SJCRH30 (cell line): ENCODE data around the gene FLNB. TPM values are rescaled to one million over a fixed set of nuclear protein-coding genes. Genes with fewer than 3 reads are reported as not detected.
"Not testable (repeated sequence)": the region's sequence is repeated elsewhere in the genome, so short reads cannot be mapped to it uniquely, and the experiment has no call there.

Experiments
- DNase-seq, 2 experiments: peaks; one replicate each; pipeline ENCODE4 v3.0.0-alpha.2; 2015 to 2020
- H3K27ac ChIP-seq: fragments of 250-450 bp; sonication (Bioruptor Pico); 2 replicates; pipeline ENCODE4 v1.5.1; 2020; ENCODE audit warnings: mild to moderate bottlenecking, moderate library complexity
- H3K27me3 ChIP-seq: fragments of 250-450 bp; sonication (Bioruptor Pico); 2 replicates; pipeline ENCODE4 v1.5.1; 2020; ENCODE audit warnings: mild to moderate bottlenecking, moderate library complexity
- H3K36me3 ChIP-seq: fragments of 250-450 bp; sonication (Bioruptor Pico); 2 replicates; pipeline ENCODE4 v1.5.1; 2020; ENCODE audit warnings: mild to moderate bottlenecking, moderate library complexity
- H3K4me1 ChIP-seq: fragments of 250-450 bp; sonication (Bioruptor Pico); 2 replicates; pipeline ENCODE4 v1.5.1; 2020; ENCODE audit warnings: mild to moderate bottlenecking, moderate library complexity
- H3K4me3 ChIP-seq: fragments of 250-450 bp; sonication (Bioruptor Pico); 2 replicates; pipeline ENCODE4 v1.5.1; 2020; ENCODE audit warnings: mild to moderate bottlenecking, moderate library complexity
- H3K9me3 ChIP-seq: fragments of 250-450 bp; sonication (Bioruptor Pico); replicated peaks from 2 replicates; pipeline ENCODE4 v1.5.1; 2020; ENCODE audit warnings: mild to moderate bottlenecking, moderate library complexity
- total RNA-seq: library from RNA; depleted of rRNA; stranded (reverse); fragments of >200 nt; shearing (Covaris generic); gene quantifications from 2 replicates; pipeline ENCODE4 v1.2.3, GENCODE V29; 2014

The FLNB gene
- total RNA-seq, 1 experiment from 2014 or later: 22.5 TPM

DNA sequence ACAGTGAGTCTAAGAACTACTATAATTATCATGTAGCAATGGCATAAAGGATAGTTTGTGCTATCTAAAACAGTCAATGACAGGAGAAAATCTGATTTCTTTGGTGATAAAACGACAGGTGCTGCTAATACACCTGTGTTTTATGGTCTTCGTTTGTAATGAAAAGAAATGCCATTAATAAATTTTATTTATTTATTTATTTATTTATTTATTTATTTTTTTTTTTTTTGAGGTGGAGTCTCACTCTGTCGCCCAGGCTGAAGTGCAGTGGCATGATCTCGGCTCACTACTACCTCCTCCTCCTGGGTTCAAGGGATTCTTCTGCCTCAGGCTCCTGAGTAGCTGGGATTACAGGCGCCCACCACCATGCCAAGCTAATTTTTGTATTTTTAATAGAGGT is 47.7 kb downstream of the FLNB start:
- not testable (repeated sequence) for H3K4me3 ChIP-seq, H3K36me3 ChIP-seq, H3K27ac ChIP-seq, H3K9me3 ChIP-seq, DNase-seq, H3K27me3 ChIP-seq
- peaks cover 27% of the 10 kb centered on the region for H3K4me1 ChIP-seq

GRCh38 chr3:58058361-58059263 is 50.4 kb downstream of the FLNB start:
- no peak for DNase-seq
- Histone ChIP-seq H3K27me3 (no peaks in the 10 kb centered on the region), H3K9me3 (no peaks in the 10 kb centered on the region), H3K27ac (peak overlapping the region; percentile 64; the same call in 1 of the 2 replicates), H3K36me3 (no peaks in the 10 kb centered on the region), H3K4me1 (peaks cover 16% of the 10 kb centered on the region; the same call in 1 of the 2 replicates), H3K4me3 (no peak overlapping the region)

- Histone ChIP-seq H3K27me3 (no peaks in the 10 kb centered on the region), H3K27ac (peak overlapping the region; percentile 64), H3K4me3 (peak overlapping the region; percentile 40)
These were observed 51.4 kb downstream of the FLNB start for GRCh38 chr3:58059349-58060321.

GRCh38 chr3:58062472-58062871 is 54.2 kb downstream of the FLNB start:
- no peak for DNase-seq
- Histone ChIP-seq H3K27ac (no peak overlapping the region), H3K9me3 (no peaks in the 10 kb centered on the region), H3K36me3 (no peaks in the 10 kb centered on the region), H3K4me3 (no peak overlapping the region), H3K27me3 (no peaks in the 10 kb centered on the region), H3K4me1 (peaks cover 28% of the 10 kb centered on the region)

More at GRCh38 chr3:58059349-58060321, 51.4 kb downstream of the FLNB start:
- peak; percentile 69 for DNase-seq
- Histone ChIP-seq H3K36me3 (no peaks in the 10 kb centered on the region), H3K4me1 (peaks cover 16% of the 10 kb centered on the region; the same call in 1 of the 2 replicates), H3K9me3 (no peaks in the 10 kb centered on the region)

GRCh38 chr3:58063022-58063815 is 55.0 kb downstream of the FLNB start:
- Histone ChIP-seq H3K4me1 (peaks cover 35% of the 10 kb centered on the region), H3K27me3 (no peaks in the 10 kb centered on the region), H3K4me3 (no peak overlapping the region), H3K9me3 (no peaks in the 10 kb centered on the region), H3K27ac (no peak overlapping the region), H3K36me3 (no peaks in the 10 kb centered on the region)
- DNase-seq: no peak

DNA sequence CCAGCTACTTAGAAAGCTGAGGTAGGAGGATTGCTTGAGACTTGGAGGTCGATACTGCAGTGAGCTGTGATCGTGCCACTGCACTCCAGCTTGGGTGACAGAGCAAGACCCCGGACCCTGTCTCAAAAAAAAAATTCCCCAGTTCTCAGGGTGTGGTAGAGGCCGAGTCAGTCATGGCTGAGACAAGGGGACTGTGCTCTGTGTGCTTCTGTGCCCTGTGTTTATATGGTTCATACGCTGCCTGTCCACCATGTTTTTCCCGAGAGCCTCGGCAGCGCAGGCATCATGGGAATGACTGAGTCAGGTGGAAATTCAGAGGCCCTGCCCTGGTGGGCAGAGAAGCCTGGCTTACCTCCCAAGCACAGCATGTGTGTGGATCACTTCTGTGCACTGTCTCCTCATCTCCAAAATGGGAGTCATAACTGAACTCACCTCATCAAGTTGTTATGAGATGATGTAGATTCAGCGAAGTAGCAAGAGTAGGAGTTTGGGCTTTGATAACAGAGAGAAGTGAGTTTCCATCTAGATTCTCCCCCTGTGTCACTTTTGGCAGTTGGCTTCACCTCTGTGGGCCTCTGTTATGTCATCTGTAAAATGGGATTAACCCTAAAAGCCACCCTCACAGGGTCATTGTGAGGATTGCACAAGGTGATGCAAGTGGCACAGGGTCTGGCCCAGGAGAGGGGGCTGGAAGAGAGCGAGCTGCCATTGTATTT is 56.9 kb downstream of the FLNB start:
- Histone ChIP-seq H3K36me3 (no peaks in the 10 kb centered on the region), H3K4me1 (peaks cover 26% of the 10 kb centered on the region), H3K4me3 (no peak overlapping the region), H3K27ac (no peak overlapping the region), H3K27me3 (no peaks in the 10 kb centered on the region), H3K9me3 (no peaks in the 10 kb centered on the region)
- no peak for DNase-seq

- DNase-seq: peak; percentile 35 to 50
- Histone ChIP-seq H3K27me3 (no peaks in the 10 kb centered on the region), H3K36me3 (no peaks in the 10 kb centered on the region), H3K27ac (no peak overlapping the region), H3K4me1 (peaks cover 26% of the 10 kb centered on the region), H3K9me3 (no peaks in the 10 kb centered on the region), H3K4me3 (no peak overlapping the region)
These were observed 57.5 kb downstream of the FLNB start for GRCh38 chr3:58065700-58066167.

DNA sequence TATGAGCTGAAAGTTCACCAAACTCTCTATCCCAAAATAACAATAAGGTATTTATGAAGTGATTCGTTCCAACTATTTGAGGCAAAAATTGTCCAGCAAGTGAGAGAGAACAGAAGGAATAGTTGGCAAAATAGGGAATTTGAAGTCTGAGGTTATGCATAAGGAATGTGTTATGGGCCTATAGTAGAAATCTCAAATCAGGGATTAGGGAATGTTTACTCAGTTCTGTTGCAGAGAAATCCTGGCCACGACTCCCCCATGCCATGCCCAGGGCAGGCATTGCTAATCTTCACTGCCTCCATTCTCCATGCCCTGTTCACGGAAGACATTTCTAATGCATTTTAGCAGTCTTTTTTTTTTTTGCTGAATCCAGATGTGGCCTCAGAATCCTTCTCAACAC is 58.6 kb downstream of the FLNB start:
- H3K4me3 ChIP-seq: no peak overlapping the region
- peaks cover 29% of the 10 kb centered on the region for H3K4me1 ChIP-seq
- DNase-seq: peak; percentile 29 to 33

GRCh38 chr3:58068122-58068809 is 60.0 kb downstream of the FLNB start:
- no peaks in the 10 kb centered on the region for H3K36me3 ChIP-seq
- no peaks in the 10 kb centered on the region for H3K9me3 ChIP-seq
- peaks cover 40% of the 10 kb centered on the region for H3K4me1 ChIP-seq
- DNase-seq: peak; percentile 32 to 63
- H3K4me3 ChIP-seq: no peak overlapping the region
- peak overlapping the region; percentile 34; the same call in 1 of the 2 replicates for H3K27ac ChIP-seq
- no peaks in the 10 kb centered on the region for H3K27me3 ChIP-seq

More for the DNA sequence above, 58.6 kb downstream of the FLNB start:
- Histone ChIP-seq H3K9me3 (no peaks in the 10 kb centered on the region), H3K36me3 (no peaks in the 10 kb centered on the region), H3K27ac (peak overlapping the region; percentile 40; the same call in 1 of the 2 replicates), H3K27me3 (no peaks in the 10 kb centered on the region)

DNA sequence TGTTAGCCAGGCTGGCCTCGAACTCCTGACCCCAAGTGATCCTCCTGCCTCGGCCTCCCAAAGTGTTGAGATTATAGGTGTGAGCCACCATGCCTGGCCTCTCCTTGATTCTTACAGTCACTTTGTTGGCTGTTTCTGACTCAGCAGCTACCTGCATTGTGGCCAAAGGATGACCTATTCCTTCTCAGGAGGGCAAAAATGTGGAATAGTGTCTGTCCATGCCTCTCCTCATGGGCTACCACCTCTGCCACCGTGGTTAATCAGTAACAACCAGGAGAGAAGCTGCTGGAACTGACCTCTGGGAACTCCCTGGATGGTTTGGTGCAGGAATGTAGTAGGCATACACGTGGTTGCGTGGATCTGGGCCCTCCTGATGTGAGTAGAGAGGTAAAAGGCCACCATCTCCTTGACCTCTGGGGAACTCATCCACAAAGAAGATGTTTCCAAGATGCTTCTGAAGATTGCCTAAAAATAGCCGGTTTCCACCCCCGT is 63.3 kb downstream of the FLNB start:
- DNase-seq: no peak
- Histone ChIP-seq H3K27me3 (no peaks in the 10 kb centered on the region), H3K36me3 (no peaks in the 10 kb centered on the region), H3K4me3 (no peak overlapping the region), H3K27ac (peak overlapping the region; percentile 61; the same call in 1 of the 2 replicates), H3K9me3 (no peaks in the 10 kb centered on the region), H3K4me1 (peaks cover 36% of the 10 kb centered on the region)

DNA sequence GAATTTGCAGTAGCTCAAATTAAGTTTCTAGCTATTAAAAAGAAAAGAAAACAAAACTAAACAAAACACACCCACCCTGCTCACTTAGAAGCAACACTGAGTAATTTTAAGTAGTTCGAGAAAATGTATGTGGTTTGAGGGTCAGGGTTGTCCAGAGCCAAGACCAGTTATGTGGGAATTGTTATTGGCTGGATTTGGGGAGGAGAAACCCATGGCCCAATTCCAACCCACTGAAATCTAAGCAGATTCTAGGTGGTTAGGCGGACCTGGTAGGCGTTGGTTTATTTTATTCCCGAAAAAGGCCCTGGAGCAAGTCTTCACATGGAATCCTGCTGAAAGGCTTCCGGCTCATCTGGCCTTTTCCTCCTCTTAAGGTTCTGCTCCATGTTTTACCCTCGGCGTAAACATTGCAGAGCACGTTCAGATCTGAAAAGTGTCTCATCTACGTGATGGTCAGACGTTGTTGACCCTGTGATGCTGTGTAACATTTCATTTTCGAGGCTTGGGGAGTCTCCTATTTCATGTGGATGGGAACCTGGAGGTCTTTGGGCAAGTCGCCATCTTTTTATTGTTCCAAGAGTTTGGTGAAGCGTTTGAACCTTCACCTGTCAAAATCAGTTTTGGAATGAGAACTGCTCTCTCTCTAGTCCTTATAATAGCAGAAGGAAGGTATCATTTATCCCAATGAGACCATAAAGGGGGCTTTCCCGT is 64.0 kb downstream of the FLNB start:
- DNase-seq: peak; percentile 35 to 66
- Histone ChIP-seq H3K9me3 (no peaks in the 10 kb centered on the region), H3K36me3 (no peaks in the 10 kb centered on the region), H3K27ac (peak overlapping the region; percentile 61), H3K27me3 (no peaks in the 10 kb centered on the region), H3K4me3 (peak overlapping the region; percentile 41), H3K4me1 (peaks cover 29% of the 10 kb centered on the region)

GRCh38 chr3:58072763-58073130 is 64.5 kb downstream of the FLNB start:
- Histone ChIP-seq H3K4me1 (peaks cover 25% of the 10 kb centered on the region), H3K27ac (peak overlapping the region; percentile 61), H3K4me3 (peak overlapping the region; percentile 41), H3K27me3 (no peaks in the 10 kb centered on the region), H3K9me3 (no peaks in the 10 kb centered on the region), H3K36me3 (no peaks in the 10 kb centered on the region)
- no peak for DNase-seq
